ENCODE data around the gene ZNF526. TPM values are rescaled to one million over a fixed set of nuclear protein-coding genes. Genes with fewer than 3 reads are reported as not detected.

Gene ZNF526
- total RNA-seq, 1 donor from 2014 or later: 6.1 TPM

DNA sequence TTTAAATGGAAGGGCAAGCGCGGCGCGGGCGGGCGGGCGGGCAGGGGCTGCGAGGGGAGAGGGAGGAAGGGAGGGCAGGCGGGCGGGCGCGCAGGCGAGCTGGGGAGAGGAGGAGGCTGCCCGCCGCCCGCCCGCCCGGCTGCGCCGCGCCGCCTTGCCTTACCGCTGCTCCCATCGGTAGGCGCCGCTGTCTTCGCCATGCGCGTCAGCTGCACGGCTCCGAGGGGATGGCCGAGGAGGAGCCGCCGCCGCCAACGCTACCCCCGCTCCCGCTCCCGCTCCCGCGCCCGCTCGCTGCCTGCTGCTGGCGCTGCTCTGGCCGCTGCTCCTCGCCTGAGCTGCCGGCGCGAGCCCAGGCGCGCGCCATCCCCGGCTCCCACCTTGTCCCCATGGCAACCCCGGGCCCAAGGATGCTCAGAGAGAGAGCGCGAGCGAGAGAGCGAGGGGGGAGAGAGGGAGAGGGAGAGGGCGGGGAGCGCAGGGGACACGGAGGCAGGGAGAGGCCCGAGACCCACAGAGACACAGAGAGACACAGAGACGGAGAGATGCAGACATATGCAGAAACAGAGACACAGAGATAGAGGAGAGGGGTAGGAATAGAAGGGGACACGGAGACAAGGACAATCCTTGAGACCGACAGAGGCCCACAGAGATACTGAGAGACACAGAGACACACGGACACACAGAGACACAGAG lies 43.0 kb upstream of the ZNF526 start:
- no peak for TF ChIP-seq POLR2A (IDR thresholded peaks at IDR 0.05)
- TF ChIP-seq, protein P1, sequence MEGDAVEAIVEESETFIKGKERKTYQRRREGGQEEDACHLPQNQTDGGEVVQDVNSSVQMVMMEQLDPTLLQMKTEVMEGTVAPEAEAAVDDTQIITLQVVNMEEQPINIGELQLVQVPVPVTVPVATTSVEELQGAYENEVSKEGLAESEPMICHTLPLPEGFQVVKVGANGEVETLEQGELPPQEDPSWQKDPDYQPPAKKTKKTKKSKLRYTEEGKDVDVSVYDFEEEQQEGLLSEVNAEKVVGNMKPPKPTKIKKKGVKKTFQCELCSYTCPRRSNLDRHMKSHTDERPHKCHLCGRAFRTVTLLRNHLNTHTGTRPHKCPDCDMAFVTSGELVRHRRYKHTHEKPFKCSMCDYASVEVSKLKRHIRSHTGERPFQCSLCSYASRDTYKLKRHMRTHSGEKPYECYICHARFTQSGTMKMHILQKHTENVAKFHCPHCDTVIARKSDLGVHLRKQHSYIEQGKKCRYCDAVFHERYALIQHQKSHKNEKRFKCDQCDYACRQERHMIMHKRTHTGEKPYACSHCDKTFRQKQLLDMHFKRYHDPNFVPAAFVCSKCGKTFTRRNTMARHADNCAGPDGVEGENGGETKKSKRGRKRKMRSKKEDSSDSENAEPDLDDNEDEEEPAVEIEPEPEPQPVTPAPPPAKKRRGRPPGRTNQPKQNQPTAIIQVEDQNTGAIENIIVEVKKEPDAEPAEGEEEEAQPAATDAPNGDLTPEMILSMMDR (IDR thresholded peaks at IDR 0.05): no peak
- no peak for TF ChIP-seq POLR2AphosphoS5 (IDR thresholded peaks at IDR 0.05; ENCODE audit: insufficient read depth in 1 of 2, low read depth in 1 of 2)
- H3K9me3 ChIP-seq: no peaks in the 10 kb centered on the region
- no peak overlapping the region for H3K27ac ChIP-seq
- intact Hi-C loops (cut with DNase I): no loop called here
- H3K4me3 ChIP-seq: peak overlapping the region; percentile 46 to 62
- peaks cover 3% of the 10 kb centered on the region for H3K27me3 ChIP-seq
- no peak for DNase-seq (ENCODE audit: extremely low spot score in 2 of 2)
- peaks cover 17% of the 10 kb centered on the region for H3K4me1 ChIP-seq
- no peaks in the 10 kb centered on the region for H3K36me3 ChIP-seq

DNA sequence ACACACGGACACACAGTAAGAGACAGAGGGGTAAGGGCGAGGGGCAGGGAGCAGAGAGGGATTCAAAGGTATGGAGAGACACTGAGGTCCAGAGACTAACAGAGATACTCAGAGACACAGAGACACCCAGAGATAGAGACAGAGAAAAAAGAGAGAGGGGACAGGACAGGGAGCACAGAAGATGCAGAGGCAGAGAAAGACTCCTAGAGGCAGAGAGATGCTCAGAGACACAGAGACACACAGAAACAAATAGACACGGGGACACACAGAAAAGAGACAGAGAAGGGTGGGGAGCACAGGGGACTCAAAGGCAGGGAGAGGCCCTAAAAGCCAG lies 42.5 kb upstream of the ZNF526 start:
- H3K4me3 ChIP-seq: peak overlapping the region in 1 of 2 donors; percentile 62
- intact Hi-C loops (cut with DNase I): no loop called here
- no peak for TF ChIP-seq POLR2AphosphoS5 (IDR thresholded peaks at IDR 0.05; ENCODE audit: insufficient read depth in 1 of 2, low read depth in 1 of 2)
- TF ChIP-seq, protein P1 (IDR thresholded peaks at IDR 0.05): no peak
- no peak for TF ChIP-seq POLR2A (IDR thresholded peaks at IDR 0.05)

DNA sequence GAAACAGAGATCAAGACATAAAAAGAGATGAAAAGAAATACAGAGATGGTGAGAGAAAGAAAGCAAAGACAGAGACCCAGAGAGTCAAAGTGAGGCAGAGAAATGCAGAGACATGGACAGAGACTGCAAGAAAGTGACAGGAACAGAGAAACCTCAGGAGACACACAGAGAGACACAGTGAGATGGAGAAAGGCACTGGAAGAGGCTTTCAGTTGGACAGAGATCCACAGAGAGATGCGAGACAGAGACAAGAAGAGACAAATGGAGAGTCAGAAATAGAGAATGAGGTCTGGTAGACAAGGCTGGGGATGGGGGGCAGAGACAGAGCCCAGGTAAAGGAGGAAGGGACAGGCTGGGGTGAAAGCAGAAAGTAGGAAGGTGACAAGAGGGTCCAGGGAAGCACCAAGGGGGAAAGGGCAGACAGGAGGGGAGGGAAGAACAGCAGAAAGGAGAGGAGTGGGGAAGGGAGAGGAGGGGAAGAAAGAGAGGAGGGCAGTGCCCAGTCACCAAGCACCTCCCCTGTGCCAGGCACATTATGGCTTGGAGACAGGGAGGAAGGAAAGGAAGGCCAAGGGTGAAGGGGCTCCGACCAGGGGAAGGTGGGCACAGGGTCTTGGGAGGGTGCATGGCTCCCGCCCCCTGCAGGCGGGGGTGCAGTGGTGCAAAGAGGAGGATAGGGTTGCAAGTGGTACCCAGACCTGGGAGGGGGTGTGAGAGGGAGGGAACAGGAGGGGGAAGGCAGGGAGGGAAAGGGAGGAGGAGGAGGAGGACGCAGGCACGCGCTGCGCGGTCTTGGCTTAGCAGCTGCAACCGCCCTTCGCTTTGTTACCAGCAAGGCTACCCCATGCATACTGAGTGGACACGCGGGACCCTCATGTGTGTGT lies 41.1 kb upstream of the ZNF526 start:
- intact Hi-C loops (cut with DNase I): no loop called here
- peaks cover 3% of the 10 kb centered on the region for H3K27me3 ChIP-seq
- TF ChIP-seq POLR2AphosphoS5 (IDR thresholded peaks at IDR 0.05; ENCODE audit: insufficient read depth in 1 of 2, low read depth in 1 of 2) (no peak), POLR2A (IDR thresholded peaks at IDR 0.05) (no peak)
- TF ChIP-seq, protein P1 (IDR thresholded peaks at IDR 0.05): no peak

More for the DNA sequence above, 42.5 kb upstream of the ZNF526 start:
- Histone ChIP-seq H3K27me3 (peaks cover 3% of the 10 kb centered on the region), H3K9me3 (no peaks in the 10 kb centered on the region), H3K27ac (no peak overlapping the region), H3K36me3 (no peaks in the 10 kb centered on the region), H3K4me1 (peaks cover 17% of the 10 kb centered on the region)
- DNase-seq (ENCODE audit: extremely low spot score in 2 of 2): no peak

DNA sequence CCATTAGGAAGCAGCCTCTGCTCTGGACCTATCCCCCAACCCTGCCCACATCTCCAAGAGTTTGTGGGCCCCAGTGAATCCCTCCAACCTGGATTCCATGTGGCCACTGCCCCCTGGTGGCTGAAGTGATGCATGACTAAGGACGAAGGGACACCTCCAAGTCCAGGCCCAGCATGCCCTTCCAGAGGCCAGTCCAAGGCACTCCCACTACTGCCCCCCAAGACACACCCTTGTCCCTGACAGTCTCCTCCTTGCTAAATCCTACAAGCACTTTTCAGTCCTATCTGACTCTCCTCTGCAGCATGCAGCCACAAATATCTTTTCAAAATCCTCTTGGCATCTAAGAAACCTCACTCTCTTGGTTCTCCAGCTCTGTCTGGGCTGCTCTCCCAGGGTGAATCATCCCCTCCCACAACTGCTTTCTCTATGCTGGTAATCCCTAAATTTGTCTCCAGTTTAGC lies 35.7 kb upstream of the ZNF526 start:
- no peak for DNase-seq (ENCODE audit: extremely low spot score in 2 of 2)
- Histone ChIP-seq H3K9me3 (no peaks in the 10 kb centered on the region), H3K36me3 (no peaks in the 10 kb centered on the region), H3K27me3 (peaks cover under 1% of the 10 kb centered on the region), H3K4me3 (no peak overlapping the region), H3K27ac (no peak overlapping the region), H3K4me1 (no peaks in the 10 kb centered on the region)
- TF ChIP-seq, protein P1 (IDR thresholded peaks at IDR 0.05): peak; percentile 67 to 79 (median 75)
- TF ChIP-seq POLR2AphosphoS5 (IDR thresholded peaks at IDR 0.05; ENCODE audit: insufficient read depth in 1 of 2, low read depth in 1 of 2) (no peak), POLR2A (IDR thresholded peaks at IDR 0.05) (no peak)
- intact Hi-C loops (cut with DNase I): loop anchor here (5.0 kb wide), 1 partner anchor 52 kb away; the partner anchor contains the start of gene POU2F2

More for the DNA sequence above, 41.1 kb upstream of the ZNF526 start:
- no peaks in the 10 kb centered on the region for H3K9me3 ChIP-seq
- H3K27ac ChIP-seq: no peak overlapping the region
- no peak overlapping the region for H3K4me3 ChIP-seq
- no peak for DNase-seq (ENCODE audit: extremely low spot score in 2 of 2)
- no peaks in the 10 kb centered on the region for H3K36me3 ChIP-seq
- H3K4me1 ChIP-seq: peaks cover 17% of the 10 kb centered on the region

Data from vagina (tissue), 2 donors.